ENCODE measurements around the gene ORAI2.

GRCh38 chr7:102447311-102447710 is 13.9 kb downstream of the ORAI2 start:
- TF ChIP-seq EP300 (IDR thresholded peaks at IDR 0.05) (no peak), CTCF (IDR thresholded peaks at IDR 0.05) (no peak), POLR2A (IDR thresholded peaks at IDR 0.05) (no peak)

Data from stomach (tissue), 4 donors.